HCT116 (cell line): ENCODE results near the gene PYROXD2. TPM values are rescaled to one million over a fixed set of nuclear protein-coding genes. Genes with fewer than 3 reads are reported as not detected.

Experiments used
- ATAC-seq: fragments of 200-7000 bp; cut with Tn5 transposase; 2 replicates; pipeline ENCODE4 v1.9.1; 2020; ENCODE audit warnings: mild to moderate bottlenecking, moderate library complexity
- BruUV-seq: library from RNA; stranded (reverse); fragments of 400-500 nt; replicated peaks from 2 replicates; lab custom pipeline; 2021; lab: Mats Ljungman, UMichigan
- CTCF ChIA-PET: fragments of 300-600 bp; sonication (Branson Sonifier 250); formaldehyde crosslinking; loops from one replicate; lab custom pipeline; 2021; ENCODE audit warnings: antibody characterized with exemption; lab: Charles Lee
- POLR2A ChIA-PET: fragments of 300-600, 350-600 bp; sonication (Branson Sonifier 250); formaldehyde crosslinking; loops from one replicate; lab custom pipeline; 2021; ENCODE audit warnings: antibody characterized with exemption; lab: Charles Lee
- RAD21 ChIA-PET, 2 experiments: fragments of 300-600 bp; sonication (Branson Sonifier 250); formaldehyde crosslinking; loops; one replicate each; lab custom pipeline; 2023; ENCODE audit warnings: low total read pairs in 2 of 2; ENCODE audit not compliant: uncharacterized antibody in 2 of 2, unreplicated experiment in 2 of 2, low non-redundant PET in 1 of 2; lab: Charles Lee
- DNase-seq: peaks from one replicate; pipeline ENCODE4 v3.0.0-alpha.2; 2010; ENCODE audit warnings: low read depth, low spot score
- H2AFZ ChIP-seq: fragments of 200-600 bp; shearing (Covaris generic), sonication (generic); 2 replicates; pipeline ENCODE4 v1.6.1; 2017; ENCODE audit warnings: low read depth, mixed run types, mixed read lengths, antibody characterized with exemption, low read length; ENCODE audit not compliant: poor library complexity, severe bottlenecking
- H3K27ac ChIP-seq: 2 replicates; pipeline ENCODE4 v1.5.1; 2012; ENCODE audit warnings: low read depth, low read length
- H3K27me3 ChIP-seq: fragments of 200-600 bp; sonication (generic); 2 replicates; pipeline ENCODE4 v1.6.1; 2016; ENCODE audit warnings: mixed run types, low read length, mixed read lengths; ENCODE audit not compliant: insufficient read depth
- H3K36me3 ChIP-seq, 2 experiments: fragments of 200-500 bp in 1 of 2; fragments of 200-600 bp in 1 of 2; sonication (Bioruptor generic) in 1 of 2; sonication (generic) in 1 of 2; 2 replicates each; pipeline versions ENCODE4 v1.5.1 to v1.6.1; 2014 to 2016; ENCODE audit warnings: low read length in 2 of 2, inconsistent platforms in 1 of 2, mixed read lengths in 1 of 2, mixed run types in 1 of 2; ENCODE audit not compliant: insufficient read depth in 2 of 2, control insufficient read depth in 1 of 2
- H3K4me1 ChIP-seq, 2 experiments: fragments of 200-600 bp in 1 of 2; sonication (generic) in 1 of 2; 2 replicates each; pipeline versions ENCODE4 v1.5.1 to v1.6.1; 2012 to 2017; ENCODE audit warnings: low read length in 2 of 2, inconsistent platforms in 1 of 2, mild to moderate bottlenecking in 1 of 2, mixed read lengths in 1 of 2, mixed run types in 1 of 2, moderate library complexity in 1 of 2; ENCODE audit not compliant: insufficient read depth in 2 of 2, control insufficient read depth in 1 of 2
- H3K4me2 ChIP-seq: fragments of 200-600 bp; sonication (generic); 2 replicates; pipeline ENCODE4 v1.6.1; 2017; ENCODE audit warnings: mixed run types, low read length, mixed read lengths
- H3K4me3 ChIP-seq, 2 experiments: fragments of 200-600 bp in 1 of 2; sonication (generic) in 1 of 2; replicated peaks in 1 of 2; 2 replicates each; pipeline ENCODE4 v1.5.1; 2011 to 2016; ENCODE audit warnings: low read length in 2 of 2, control low read depth in 1 of 2, low read depth in 1 of 2, mild to moderate bottlenecking in 1 of 2, mixed read lengths in 1 of 2, mixed run types in 1 of 2
- H3K79me2 ChIP-seq: fragments of 200-600 bp; sonication (generic); 2 replicates; pipeline ENCODE4 v1.6.1; 2017; ENCODE audit warnings: mild to moderate bottlenecking, mixed run types, low read length, moderate library complexity, mixed read lengths; ENCODE audit not compliant: insufficient read depth
- H3K9ac ChIP-seq: fragments of 200-600 bp; sonication (generic); 2 replicates; pipeline ENCODE4 v1.6.1; 2016; ENCODE audit warnings: low read length, mixed read lengths
- H3K9me2 ChIP-seq: fragments of 200-600 bp; sonication (generic), shearing (Covaris generic); 2 replicates; pipeline ENCODE4 v1.6.1; 2017; ENCODE audit warnings: mixed run types, mild to moderate bottlenecking, moderate library complexity; ENCODE audit not compliant: insufficient read depth
- H3K9me3 ChIP-seq, 2 experiments: fragments of 200-500 bp in 1 of 2; fragments of 200-600 bp in 1 of 2; sonication (Bioruptor generic) in 1 of 2; sonication (generic) in 1 of 2; 2 replicates each; pipeline ENCODE4 v1.6.1; 2014 to 2017; ENCODE audit warnings: low read length in 2 of 2, mixed read lengths in 2 of 2, inconsistent platforms in 1 of 2, low read depth in 1 of 2, mild to moderate bottlenecking in 1 of 2, mixed run types in 1 of 2, moderate library complexity in 1 of 2; ENCODE audit not compliant: control insufficient read depth in 1 of 2, insufficient read depth in 1 of 2
- H4K20me1 ChIP-seq: fragments of 200-600 bp; sonication (generic), shearing (Covaris generic); 2 replicates; pipeline ENCODE4 v1.6.1; 2017; ENCODE audit warnings: mixed run types, mild to moderate bottlenecking, moderate library complexity; ENCODE audit not compliant: insufficient read depth
- ELF1 ChIP-seq: IDR thresholded peaks from 2 replicates; pipeline ENCODE4 v1.6.1; 2012; ENCODE audit warnings: low read depth, borderline replicate concordance
- EZH2phosphoT487 ChIP-seq: fragments of 200-600 bp; IDR thresholded peaks from 2 replicates; pipeline ENCODE4 v1.6.1; 2018; ENCODE audit warnings: antibody characterized with exemption, borderline replicate concordance
- JUND ChIP-seq: IDR thresholded peaks from 2 replicates; pipeline ENCODE4 v1.6.1; 2012
- POLR2A ChIP-seq: IDR thresholded peaks from 2 replicates; pipeline ENCODE4 v1.7.0; 2011; ENCODE audit warnings: borderline replicate concordance; ENCODE audit not compliant: insufficient read depth, insufficient read length; ENCODE audit errors: extremely low read depth
- POLR2AphosphoS5 ChIP-seq: IDR thresholded peaks from 2 replicates; pipeline ENCODE4 v1.6.1; 2011; ENCODE audit warnings: mild to moderate bottlenecking, low read depth, low read length, moderate library complexity
- ZFX ChIP-seq: fragments of 450-650 bp; IDR thresholded peaks from 2 replicates; pipeline ENCODE4 v1.6.1; 2017
- ZNF274 ChIP-seq: fragments of 200-500 bp; sonication (Bioruptor generic); IDR thresholded peaks from 2 replicates; pipeline ENCODE4 v1.6.1; 2014; ENCODE audit warnings: mild to moderate bottlenecking, low read depth, low read length, inconsistent platforms
- intact Hi-C: fragments of 100-400 bp; cut with micrococcal nuclease; formaldehyde crosslinking; loops from 2 replicates; pipeline ENCODE4 v1.10.0; 2022
- total RNA-seq: library from RNA; stranded (reverse); gene quantifications from one replicate; pipeline ENCODE4 v1.2.1, GENCODE V29; 2021; ENCODE audit not compliant: unreplicated experiment
- TF ChIP-seq, protein P1 (sequence below): IDR thresholded peaks from 2 replicates; pipeline ENCODE4 v1.6.1; 2011; ENCODE audit warnings: mild to moderate bottlenecking, low read length, moderate library complexity; ENCODE audit not compliant: insufficient replicate concordance; ENCODE audit errors: extremely low read depth

Gene PYROXD2
- total RNA-seq, 1 experiment from 2014 or later = 14.2 TPM

DNA sequence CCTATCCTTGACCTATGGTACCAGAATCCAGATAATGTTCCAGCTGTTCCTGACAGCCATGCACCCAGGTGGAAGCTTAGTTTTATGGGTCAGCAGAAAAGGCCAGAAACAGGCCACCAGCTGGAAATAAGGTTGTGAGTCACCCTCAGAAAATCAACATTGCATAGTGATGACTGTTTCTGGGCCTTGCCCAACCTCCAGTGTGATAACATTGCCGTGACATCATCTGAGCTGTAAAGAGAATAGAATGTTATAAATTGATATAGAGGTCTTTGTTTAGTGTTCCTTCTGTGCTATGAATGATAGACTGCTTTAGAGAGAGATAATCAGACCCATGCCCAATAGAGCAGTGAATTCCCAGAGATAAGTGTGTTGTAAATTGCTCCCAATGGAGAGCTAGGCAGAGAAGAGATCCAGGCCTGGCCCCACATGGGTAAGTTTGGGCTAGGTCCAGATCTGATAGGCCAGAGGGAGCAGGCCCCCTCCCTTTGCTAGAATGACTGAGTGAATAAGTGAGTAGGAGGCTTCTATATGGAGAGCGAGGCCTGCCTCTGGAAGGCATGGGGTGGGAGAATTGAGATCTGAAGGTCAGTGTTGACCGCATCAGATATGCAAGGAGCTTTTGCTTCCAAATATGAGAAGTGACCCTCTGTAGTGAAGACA lies 46.0 kb upstream of the PYROXD2 start (continued):
- TF ChIP-seq, protein P1, sequence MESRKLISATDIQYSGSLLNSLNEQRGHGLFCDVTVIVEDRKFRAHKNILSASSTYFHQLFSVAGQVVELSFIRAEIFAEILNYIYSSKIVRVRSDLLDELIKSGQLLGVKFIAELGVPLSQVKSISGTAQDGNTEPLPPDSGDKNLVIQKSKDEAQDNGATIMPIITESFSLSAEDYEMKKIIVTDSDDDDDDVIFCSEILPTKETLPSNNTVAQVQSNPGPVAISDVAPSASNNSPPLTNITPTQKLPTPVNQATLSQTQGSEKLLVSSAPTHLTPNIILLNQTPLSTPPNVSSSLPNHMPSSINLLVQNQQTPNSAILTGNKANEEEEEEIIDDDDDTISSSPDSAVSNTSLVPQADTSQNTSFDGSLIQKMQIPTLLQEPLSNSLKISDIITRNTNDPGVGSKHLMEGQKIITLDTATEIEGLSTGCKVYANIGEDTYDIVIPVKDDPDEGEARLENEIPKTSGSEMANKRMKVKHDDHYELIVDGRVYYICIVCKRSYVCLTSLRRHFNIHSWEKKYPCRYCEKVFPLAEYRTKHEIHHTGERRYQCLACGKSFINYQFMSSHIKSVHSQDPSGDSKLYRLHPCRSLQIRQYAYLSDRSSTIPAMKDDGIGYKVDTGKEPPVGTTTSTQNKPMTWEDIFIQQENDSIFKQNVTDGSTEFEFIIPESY = no peak
- no peak for TF ChIP-seq POLR2A
- peak; percentile 64 for TF ChIP-seq POLR2AphosphoS5

DNA sequence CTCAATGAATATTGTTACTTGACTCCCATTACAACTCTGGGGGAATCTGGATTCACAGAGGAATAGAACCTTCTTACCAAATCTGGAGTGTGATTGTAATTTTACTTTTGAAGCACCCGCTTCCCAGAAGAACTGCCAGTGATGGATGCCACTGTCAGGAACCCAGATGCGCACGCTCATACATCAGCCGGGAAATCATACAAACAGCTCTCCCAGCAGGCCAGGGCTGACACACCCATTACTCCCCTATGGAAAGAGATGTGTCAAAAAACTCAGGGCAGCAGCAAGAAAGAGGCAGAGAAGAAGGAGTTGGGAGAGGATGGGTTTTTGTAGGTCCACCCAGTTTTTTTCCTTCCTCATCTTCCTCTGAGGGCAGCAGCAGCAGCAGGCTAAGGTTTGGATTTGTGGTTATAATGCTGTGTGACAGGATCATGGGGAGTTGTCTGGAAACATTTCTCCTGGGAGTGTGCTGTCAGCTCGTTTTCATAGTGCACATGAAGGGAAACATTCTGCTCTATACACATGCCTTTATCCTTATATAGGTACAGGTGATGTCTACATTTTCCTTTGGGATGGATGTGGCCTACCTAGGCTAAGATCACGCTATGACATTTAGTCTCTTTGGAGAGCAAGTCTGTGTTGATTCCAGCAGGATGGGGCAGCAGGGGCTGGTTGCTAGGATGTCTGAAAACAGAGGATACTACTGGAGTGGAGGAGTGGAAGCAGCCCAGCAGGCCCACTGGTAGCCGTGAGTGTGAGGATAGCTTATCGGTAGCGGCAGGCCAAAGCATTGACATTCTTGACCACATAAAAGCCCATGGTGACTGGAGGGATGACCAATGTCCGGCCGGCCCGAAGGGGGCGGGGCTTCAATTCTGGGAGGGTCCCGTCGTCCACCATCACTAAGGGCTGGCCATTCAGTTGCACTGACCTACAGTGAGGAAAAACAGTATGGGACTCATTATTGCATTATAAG lies 44.1 kb upstream of the PYROXD2 start:
- DNase-seq (no peak), ATAC-seq (no peak)
- intact Hi-C loops = no loop called here
- ChIA-PET RAD21 (no interaction called here), POLR2A (no interaction called here), CTCF (interaction anchor here (1.2 kb wide), 1 partner anchor 8 kb away, joined by 5 read pairs; no protein-coding TSS in a partner anchor)
- TF ChIP-seq ELF1 (no peak), ZNF274 (no peak), POLR2A (no peak), JUND (no peak), EZH2phosphoT487 (no peak), ZFX (no peak)
- no peak overlapping the region for H3K4me3 ChIP-seq
- BruUV-seq = no TSS peak
- H3K4me2 ChIP-seq = no peak overlapping the region
- no peaks in the 10 kb centered on the region for H3K79me2 ChIP-seq
- H3K9me2 ChIP-seq = no peaks in the 10 kb centered on the region
- H3K9me3 ChIP-seq = no peaks in the 10 kb centered on the region
- no peak overlapping the region for H2AFZ ChIP-seq
- no peaks in the 10 kb centered on the region for H4K20me1 ChIP-seq
- H3K36me3 ChIP-seq = no peaks in the 10 kb centered on the region
- H3K27ac ChIP-seq = no peak overlapping the region
- H3K4me1 ChIP-seq = peaks cover 11 to 14% of the 10 kb centered on the region in 2 experiments
- no peaks in the 10 kb centered on the region; the same call in 1 of the 2 replicates for H3K27me3 ChIP-seq
- H3K9ac ChIP-seq = no peak overlapping the region
